Caco-2 (cell line): ENCODE results near the gene IL10. TPM values are rescaled to one million over a fixed set of nuclear protein-coding genes. Genes with fewer than 3 reads are reported as not detected.
A peak's percentile ranks its signal among the peaks of the same experiment; 100 is the strongest.

Source experiments
- BruUV-seq: library from RNA; stranded (reverse); fragments of 400-500 nt; replicated peaks from 2 replicates; lab custom pipeline; 2021; lab: Mats Ljungman, UMichigan
- CTCF ChIA-PET: fragments of 300-600 bp; sonication (Branson Sonifier 250); formaldehyde crosslinking; loops from one replicate; lab custom pipeline; 2022; ENCODE audit warnings: antibody characterized with exemption; lab: Charles Lee
- POLR2A ChIA-PET: fragments of 300-600 bp; sonication (Branson Sonifier 250); formaldehyde crosslinking; loops from one replicate; lab custom pipeline; 2022; ENCODE audit warnings: antibody characterized with exemption; lab: Charles Lee
- DNase-seq, 2 experiments: peaks; one replicate each; pipeline versions ENCODE4 v3.0.0 to v3.0.0-alpha.2; 2020 to 2022
- H3K27me3 ChIP-seq: replicated peaks from 2 replicates; pipeline ENCODE4 v1.6.0; 2011; ENCODE audit warnings: low read length; ENCODE audit not compliant: control insufficient read depth, insufficient read depth
- H3K36me3 ChIP-seq: 2 replicates; pipeline ENCODE4 v1.5.1; 2011; ENCODE audit warnings: low read length; ENCODE audit not compliant: control insufficient read depth, insufficient read depth
- H3K4me1 ChIP-seq: fragments of 250-450 bp; sonication (Bioruptor Pico); 2 replicates; pipeline ENCODE4 v1.5.1; 2020; ENCODE audit warnings: mild to moderate bottlenecking
- H3K4me3 ChIP-seq: 2 replicates; pipeline ENCODE4 v1.5.1; 2011; ENCODE audit warnings: low read depth, mild to moderate bottlenecking, control low read depth, low read length
- H3K9me3 ChIP-seq: fragments of 250-450 bp; sonication (Bioruptor Pico); 2 replicates; pipeline ENCODE4 v1.5.1; 2020; ENCODE audit warnings: mild to moderate bottlenecking, moderate library complexity
- H3K27ac Mint-ChIP-seq: one replicate; pipeline ENCODE4 v1.8.0; 2022; ENCODE audit warnings: mixed read lengths; ENCODE audit not compliant: unreplicated experiment
- H3K27me3 Mint-ChIP-seq: one replicate; pipeline ENCODE4 v1.8.0; 2022; ENCODE audit warnings: mixed read lengths; ENCODE audit not compliant: insufficient read depth, unreplicated experiment
- H3K36me3 Mint-ChIP-seq: one replicate; pipeline ENCODE4 v1.8.0; 2022; ENCODE audit warnings: mild to moderate bottlenecking, mixed read lengths; ENCODE audit not compliant: insufficient read depth, unreplicated experiment
- H3K4me1 Mint-ChIP-seq: one replicate; pipeline ENCODE4 v1.8.0; 2022; ENCODE audit warnings: low read depth, mixed read lengths; ENCODE audit not compliant: unreplicated experiment
- H3K4me3 Mint-ChIP-seq: one replicate; pipeline ENCODE4 v1.8.0; 2022; ENCODE audit warnings: mild to moderate bottlenecking, moderate library complexity, mixed read lengths; ENCODE audit not compliant: unreplicated experiment
- H3K9me3 Mint-ChIP-seq: one replicate; pipeline ENCODE4 v1.8.0; 2022; ENCODE audit warnings: mixed read lengths; ENCODE audit not compliant: unreplicated experiment
- CTCF ChIP-seq, 2 experiments: fragments of 200-600 bp in 1 of 2; IDR thresholded peaks; 1 replicate in 1 of 2; 2 replicates in 1 of 2; pipeline versions ENCODE4 v1.5.1 to v1.8.0; 2011 to 2022; ENCODE audit warnings: antibody characterized with exemption in 1 of 2, control low read depth in 1 of 2, inconsistent platforms in 1 of 2, low read depth in 1 of 2, low read length in 1 of 2, mild to moderate bottlenecking in 1 of 2, moderate library complexity in 1 of 2; ENCODE audit not compliant: insufficient read depth in 1 of 2, severe bottlenecking in 1 of 2, unreplicated experiment in 1 of 2
- intact Hi-C: fragments of 100-400 bp; cut with micrococcal nuclease; formaldehyde crosslinking; loops from one replicate; pipeline ENCODE4 v1.10.0; 2022; ENCODE audit not compliant: unreplicated experiment
- total RNA-seq: library from RNA; stranded (reverse); gene quantifications from 2 replicates; pipeline ENCODE4 v1.2.3, GENCODE V29; 2022

Gene IL10
- total RNA-seq, 1 experiment from 2014 or later: not detected

- Mint-ChIP-seq H3K4me1 (peaks cover 21% of the 10 kb centered on the region), H3K27me3 (no peaks in the 10 kb centered on the region), H3K27ac (no peak overlapping the region), H3K36me3 (peaks cover 20% of the 10 kb centered on the region), H3K4me3 (no peak overlapping the region), H3K9me3 (no peaks in the 10 kb centered on the region)
- Histone ChIP-seq H3K36me3 (no peaks in the 10 kb centered on the region; the same call in 1 of the 2 replicates), H3K4me1 (no peaks in the 10 kb centered on the region), H3K9me3 (no peaks in the 10 kb centered on the region), H3K27me3 (no peaks in the 10 kb centered on the region), H3K4me3 (no peak overlapping the region)
- TF ChIP-seq CTCF (IDR thresholded peaks at IDR 0.05; ENCODE audit: insufficient read depth in 1 of 2, low read depth in 1 of 2, low read length in 1 of 2, severe bottlenecking in 1 of 2, unreplicated experiment in 1 of 2): no peak
- intact Hi-C loops: loop anchor here (1.0 to 2.0 kb wide), 4 partner anchors 27 to 173 kb away; no protein-coding TSS in a partner anchor
- POLR2A ChIA-PET: no interaction called here
- DNase-seq: no peak
- CTCF ChIA-PET: interaction anchor here (0.6 to 1.0 kb wide), 4 partner anchors 22 to 72 kb away, joined by 3 to 4 read pairs (median 3); no protein-coding TSS in a partner anchor
- no TSS peak for BruUV-seq
These were observed 32.8 kb downstream of the IL10 start for GRCh38 chr1:206739411-206740076.

GRCh38 chr1:206738370-206739366 is 33.6 kb downstream of the IL10 start:
- CTCF ChIA-PET: interaction anchor here (0.9 to 1.3 kb wide), 5 partner anchors 63 to 174 kb away, joined by 3 to 6 read pairs (median 4); no protein-coding TSS in a partner anchor
- BruUV-seq: no TSS peak
- DNase-seq: peak in 1 of 2 experiments; percentile 39

More at GRCh38 chr1:206738370-206739366, 33.6 kb downstream of the IL10 start:
- H3K27me3 Mint-ChIP-seq: no peaks in the 10 kb centered on the region
- H3K27ac Mint-ChIP-seq: no peak overlapping the region
- peak; percentile 49 to 59 for TF ChIP-seq CTCF (IDR thresholded peaks at IDR 0.05; ENCODE audit: insufficient read depth in 1 of 2, low read depth in 1 of 2, low read length in 1 of 2, severe bottlenecking in 1 of 2, unreplicated experiment in 1 of 2)
- Histone ChIP-seq H3K9me3 (no peaks in the 10 kb centered on the region), H3K36me3 (no peaks in the 10 kb centered on the region; the same call in 1 of the 2 replicates), H3K4me3 (no peak overlapping the region), H3K4me1 (no peaks in the 10 kb centered on the region), H3K27me3 (no peaks in the 10 kb centered on the region)
- H3K36me3 Mint-ChIP-seq: peaks cover 23% of the 10 kb centered on the region
- H3K4me3 Mint-ChIP-seq: no peak overlapping the region
- peaks cover 21% of the 10 kb centered on the region for H3K4me1 Mint-ChIP-seq
- no peaks in the 10 kb centered on the region for H3K9me3 Mint-ChIP-seq
- intact Hi-C loops: loop anchor here (1.0 to 2.0 kb wide), 4 partner anchors 28 to 174 kb away; no protein-coding TSS in a partner anchor
- POLR2A ChIA-PET: no interaction called here
